Activated T-helper 2 cell treated with anti-CD3 and anti-CD28 coated beads, Interferon-gamma antibody, Interleukin-2, Interleukin-4, amounts not matched to agents 10 μg/mL and 5 μg/mL and 100 μg/mL, durations not matched to agents 14 hours and 24 hours and 36 hours (primary cell): ENCODE data around the gene PLA2G7. TPM values are rescaled to one million over a fixed set of nuclear protein-coding genes. Genes with fewer than 3 reads are reported as not detected.
"Not testable (repeated sequence)": the region's sequence is repeated elsewhere in the genome, so short reads cannot be mapped to it uniquely, and the experiment has no call there.

Source experiments
- DNase-seq: peaks from one replicate; pipeline ENCODE4 v3.0.0; 2021; ENCODE audit warnings: low spot score
- H3K27ac Mint-ChIP-seq: one replicate; pipeline ENCODE4 v1.8.0; 2021; ENCODE audit warnings: mixed read lengths
- H3K27me3 Mint-ChIP-seq: one replicate; pipeline ENCODE4 v1.8.0; 2021; ENCODE audit warnings: low read depth, mixed read lengths
- H3K36me3 Mint-ChIP-seq: one replicate; pipeline ENCODE4 v1.8.0; 2021; ENCODE audit warnings: low read depth, mixed read lengths
- H3K4me1 Mint-ChIP-seq: one replicate; pipeline ENCODE4 v1.8.0; 2021; ENCODE audit warnings: low read depth, mixed read lengths
- H3K4me3 Mint-ChIP-seq: one replicate; pipeline ENCODE4 v1.8.0; 2021; ENCODE audit warnings: low read depth, mild to moderate bottlenecking, moderate library complexity, mixed read lengths
- H3K9me3 Mint-ChIP-seq: one replicate; pipeline ENCODE4 v1.8.0; 2021; ENCODE audit warnings: mixed read lengths
- intact Hi-C: fragments of 100-400 bp; cut with micrococcal nuclease; formaldehyde crosslinking; loops from one replicate; pipeline ENCODE4 v1.15.1; 2023
- total RNA-seq: library from RNA; stranded (reverse); gene quantifications from 2 replicates; pipeline ENCODE4 v1.2.3, GENCODE V29; 2022

Gene PLA2G7
- total RNA-seq, 1 donor from 2014 or later: not detected

DNA sequence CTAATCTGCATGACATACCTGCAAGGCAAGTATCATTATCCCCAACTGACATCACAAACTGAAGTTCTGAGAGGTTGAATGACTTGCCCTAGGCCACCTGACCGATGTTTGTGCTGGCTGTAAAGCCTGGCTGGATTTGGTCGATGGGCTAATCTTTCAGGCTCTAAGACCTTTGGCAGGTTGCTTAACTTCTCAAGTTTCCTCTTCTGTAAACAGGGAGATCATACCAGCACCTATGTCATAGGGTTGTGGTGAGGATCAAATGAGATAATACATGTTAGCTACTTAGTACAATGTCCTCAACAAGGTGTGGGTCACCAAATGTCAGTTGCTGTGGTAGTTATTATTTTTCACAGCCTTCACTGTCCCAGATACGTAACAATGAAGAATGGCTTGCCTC lies 25.8 kb upstream of the PLA2G7 start:
- peaks cover 2% of the 10 kb centered on the region for H3K27me3 Mint-ChIP-seq
- intact Hi-C loops: no loop called here
- H3K4me1 Mint-ChIP-seq: no peaks in the 10 kb centered on the region
- no peak overlapping the region for H3K27ac Mint-ChIP-seq
- no peak for DNase-seq
- no peaks in the 10 kb centered on the region for H3K36me3 Mint-ChIP-seq
- no peak overlapping the region for H3K4me3 Mint-ChIP-seq
- no peaks in the 10 kb centered on the region for H3K9me3 Mint-ChIP-seq

- H3K27ac Mint-ChIP-seq: no peak overlapping the region
- no peaks in the 10 kb centered on the region for H3K9me3 Mint-ChIP-seq
- no peaks in the 10 kb centered on the region for H3K27me3 Mint-ChIP-seq
- H3K4me3 Mint-ChIP-seq: no peak overlapping the region
- no peaks in the 10 kb centered on the region for H3K4me1 Mint-ChIP-seq
- H3K36me3 Mint-ChIP-seq: no peaks in the 10 kb centered on the region
- DNase-seq: no peak
- intact Hi-C loops: no loop called here
Measured at GRCh38 chr6:46758960-46759753, 24.0 kb upstream of the PLA2G7 start.

GRCh38 chr6:46757214-46757596 lies 22.0 kb upstream of the PLA2G7 start:
- H3K9me3 Mint-ChIP-seq: no peaks in the 10 kb centered on the region
- no peaks in the 10 kb centered on the region for H3K4me1 Mint-ChIP-seq
- intact Hi-C loops: no loop called here
- no peak overlapping the region for H3K27ac Mint-ChIP-seq
- no peaks in the 10 kb centered on the region for H3K27me3 Mint-ChIP-seq
- H3K4me3 Mint-ChIP-seq: no peak overlapping the region
- H3K36me3 Mint-ChIP-seq: no peaks in the 10 kb centered on the region
- DNase-seq: no peak

GRCh38 chr6:46756469-46757213 lies 21.5 kb upstream of the PLA2G7 start:
- no peak overlapping the region for H3K27ac Mint-ChIP-seq
- intact Hi-C loops: no loop called here

DNA sequence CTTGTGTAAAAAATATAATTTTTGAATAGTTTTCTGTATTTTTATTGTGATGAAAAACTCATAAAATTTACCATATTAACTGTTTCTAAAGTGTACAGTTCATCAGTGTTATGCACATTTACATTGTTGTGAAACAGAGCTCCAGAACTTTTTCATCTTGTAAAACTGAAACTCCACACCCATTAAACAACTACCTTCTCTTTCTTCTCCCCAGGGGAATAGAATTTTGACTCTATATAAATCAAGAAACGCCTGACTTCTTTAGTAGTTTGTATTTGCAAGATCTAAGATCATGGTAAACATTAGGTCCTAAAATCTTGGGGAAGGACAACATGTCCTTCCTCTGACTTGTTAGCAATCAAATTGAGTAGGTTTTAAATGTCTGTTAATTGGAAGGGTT lies 20.7 kb upstream of the PLA2G7 start:
- H3K4me1 Mint-ChIP-seq: no peaks in the 10 kb centered on the region
- H3K27me3 Mint-ChIP-seq: no peaks in the 10 kb centered on the region
- H3K4me3 Mint-ChIP-seq: no peak overlapping the region
- H3K9me3 Mint-ChIP-seq: no peaks in the 10 kb centered on the region
- DNase-seq: no peak
- no peaks in the 10 kb centered on the region for H3K36me3 Mint-ChIP-seq
- no peak overlapping the region for H3K27ac Mint-ChIP-seq
- intact Hi-C loops: no loop called here

More at GRCh38 chr6:46756469-46757213, 21.5 kb upstream of the PLA2G7 start:
- no peaks in the 10 kb centered on the region for H3K9me3 Mint-ChIP-seq
- H3K36me3 Mint-ChIP-seq: no peaks in the 10 kb centered on the region
- H3K4me1 Mint-ChIP-seq: no peaks in the 10 kb centered on the region
- no peaks in the 10 kb centered on the region for H3K27me3 Mint-ChIP-seq
- DNase-seq: no peak
- no peak overlapping the region for H3K4me3 Mint-ChIP-seq

DNA sequence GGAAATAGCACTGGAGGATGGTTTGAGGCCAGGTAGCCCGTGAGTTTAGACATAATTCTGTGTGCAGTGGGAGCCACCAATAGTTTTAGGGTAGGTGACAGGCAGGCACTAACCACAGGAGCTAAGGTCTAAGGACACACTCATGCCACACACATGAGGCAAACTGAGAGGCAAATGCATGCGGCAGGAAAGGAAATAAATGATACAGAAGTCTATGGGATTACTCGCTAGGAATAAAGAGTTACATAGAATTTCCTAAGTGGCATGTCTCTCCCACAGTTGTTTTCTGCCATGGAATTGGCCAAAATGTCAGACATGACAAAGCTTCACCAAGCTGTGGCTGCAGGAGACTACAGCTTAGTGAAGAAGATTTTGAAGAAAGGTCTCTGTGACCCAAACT lies 16.5 kb upstream of the PLA2G7 start:
- H3K4me3 Mint-ChIP-seq: no peak overlapping the region
- no peaks in the 10 kb centered on the region for H3K9me3 Mint-ChIP-seq
- H3K27ac Mint-ChIP-seq: no peak overlapping the region
- no peaks in the 10 kb centered on the region for H3K36me3 Mint-ChIP-seq
- no peak for DNase-seq
- H3K4me1 Mint-ChIP-seq: no peaks in the 10 kb centered on the region
- intact Hi-C loops: no loop called here
- H3K27me3 Mint-ChIP-seq: peaks cover 3% of the 10 kb centered on the region

DNA sequence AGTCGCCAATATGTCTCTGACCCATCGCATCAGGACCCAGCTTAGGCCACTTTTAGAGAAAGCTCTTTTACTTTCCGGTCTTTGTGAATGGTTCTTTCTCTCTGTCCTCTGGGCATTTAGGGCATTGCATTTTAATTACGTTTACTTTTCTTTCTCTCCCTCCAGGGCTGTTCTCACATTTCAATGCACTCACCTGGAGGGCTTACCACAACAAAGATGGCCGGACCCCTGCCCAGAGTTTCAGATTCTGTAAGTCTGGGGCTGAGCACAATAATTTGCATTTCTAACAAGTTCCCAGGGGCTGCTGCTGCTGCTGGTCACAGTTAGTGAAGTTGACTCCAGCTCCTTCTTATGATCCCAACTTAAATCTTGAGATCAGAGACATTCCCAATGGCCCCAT lies 14.6 kb upstream of the PLA2G7 start:
- Mint-ChIP-seq H3K9me3 (no peaks in the 10 kb centered on the region), H3K27me3 (peaks cover 3% of the 10 kb centered on the region), H3K36me3 (no peaks in the 10 kb centered on the region), H3K4me1 (no peaks in the 10 kb centered on the region), H3K27ac (no peak overlapping the region), H3K4me3 (no peak overlapping the region)
- DNase-seq: no peak
- intact Hi-C loops: no loop called here

DNA sequence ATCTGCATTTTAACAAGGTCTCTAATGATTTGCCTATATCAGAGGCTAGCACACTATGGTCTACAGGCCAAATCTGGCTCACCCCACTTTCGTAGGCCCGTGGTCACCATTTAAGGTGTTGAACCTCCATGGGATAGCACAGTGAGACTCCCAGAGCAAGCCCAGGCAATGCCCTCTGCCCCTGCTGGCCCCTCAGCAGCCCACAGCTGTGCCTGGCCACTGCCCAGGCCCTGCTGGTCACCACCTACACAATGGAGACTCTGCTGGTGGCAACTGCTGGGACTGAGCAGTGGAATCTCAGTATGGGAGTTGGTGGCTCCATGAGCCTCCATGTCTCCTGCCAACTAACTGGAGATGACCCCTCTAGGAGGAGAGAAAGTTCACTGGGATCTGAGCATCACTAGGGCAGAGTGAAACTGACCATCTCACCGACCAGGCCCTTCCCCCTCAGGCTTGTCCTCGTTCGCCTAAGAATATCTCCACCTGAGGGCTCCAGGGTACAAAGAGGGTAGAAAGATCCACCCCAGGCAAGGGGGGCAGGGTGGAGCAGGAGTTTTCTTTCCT lies 13.8 kb upstream of the PLA2G7 start:
- Mint-ChIP-seq H3K9me3 (no peaks in the 10 kb centered on the region), H3K4me3 (no peak overlapping the region), H3K4me1 (no peaks in the 10 kb centered on the region), H3K27ac (no peak overlapping the region), H3K36me3 (no peaks in the 10 kb centered on the region), H3K27me3 (peaks cover 3% of the 10 kb centered on the region)
- DNase-seq: no peak
- intact Hi-C loops: no loop called here

DNA sequence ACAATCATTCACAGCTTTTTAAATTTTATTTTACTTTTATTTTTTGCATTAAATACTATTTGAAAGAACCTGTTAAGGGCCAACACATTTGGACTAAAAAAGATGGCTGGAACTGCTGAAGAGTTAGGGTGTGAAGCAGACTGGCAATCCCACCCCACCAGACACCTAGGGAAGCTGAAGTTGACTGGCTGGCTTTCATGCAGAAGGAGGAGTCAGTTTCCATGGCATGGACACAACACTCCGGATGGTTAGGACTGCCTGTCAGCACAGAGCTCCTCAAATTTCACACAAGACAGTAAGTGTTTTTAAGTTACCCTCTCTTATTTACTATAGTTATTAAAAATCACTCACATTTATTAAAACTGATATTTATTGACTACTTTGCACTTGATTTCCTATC lies 11.5 kb upstream of the PLA2G7 start, which contains the start of gene ANKRD66:
Gene ANKRD66, plus strand, starts transcription at position 238 of the 400 bp plus-strand sequence. CDS start 5,016 bp downstream, outside the sequence.
- Mint-ChIP-seq H3K27ac (no peak within 1 kb of the TSS), H3K4me1 (no peaks in the 10 kb centered on the region)
- intact Hi-C loops: no loop called here

GRCh38 chr6:46745973-46746372 lies 10.8 kb upstream of the PLA2G7 start:
- Mint-ChIP-seq H3K9me3 (no peaks in the 10 kb centered on the region), H3K27ac (no peak overlapping the region), H3K4me3 (no peak overlapping the region), H3K36me3 (no peaks in the 10 kb centered on the region), H3K27me3 (peaks cover 3% of the 10 kb centered on the region), H3K4me1 (no peaks in the 10 kb centered on the region)
- no peak for DNase-seq
- intact Hi-C loops: no loop called here

More for the DNA sequence above, 11.5 kb upstream of the PLA2G7 start, which contains the start of gene ANKRD66:
- no peak for DNase-seq
- Mint-ChIP-seq H3K9me3 (no peaks in the 10 kb centered on the region), H3K4me3 (no peak within 1 kb of the TSS), H3K36me3 (no peaks in the 10 kb centered on the region), H3K27me3 (peaks cover 3% of the 10 kb centered on the region)

DNA sequence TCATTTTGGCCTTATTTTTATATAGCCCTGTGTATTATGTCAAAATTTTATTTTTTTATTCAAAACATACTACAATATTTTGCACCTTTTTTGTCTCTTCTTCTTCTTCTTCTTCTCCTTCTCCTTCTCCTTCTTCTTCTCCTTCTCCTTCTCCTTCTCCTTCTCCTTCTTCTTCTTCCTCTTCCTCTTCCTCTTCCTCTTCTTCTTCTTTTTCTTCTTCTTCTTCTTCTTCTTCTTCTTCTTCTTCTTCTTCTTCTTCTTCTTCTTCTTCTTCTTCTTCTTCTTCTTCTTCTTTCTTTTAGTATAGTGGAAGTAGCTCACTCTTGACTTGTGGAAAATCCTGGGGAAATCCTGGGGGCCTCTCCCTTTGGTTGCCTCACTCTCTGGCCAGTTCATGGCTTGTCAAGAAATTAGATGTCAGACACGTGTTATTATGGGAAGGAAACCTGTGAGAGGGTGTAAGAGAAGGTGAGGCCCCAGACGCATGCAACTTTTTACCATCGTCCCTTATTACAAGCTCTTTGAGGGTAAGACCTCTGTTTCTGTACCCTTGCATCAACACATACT lies 9.1 kb upstream of the PLA2G7 start:
- H3K27me3 Mint-ChIP-seq, H3K9me3 Mint-ChIP-seq, DNase-seq, H3K4me3 Mint-ChIP-seq, intact Hi-C loops, H3K36me3 Mint-ChIP-seq, H3K27ac Mint-ChIP-seq, H3K4me1 Mint-ChIP-seq: not testable (repeated sequence)

GRCh38 chr6:46743425-46744158 lies 8.4 kb upstream of the PLA2G7 start:
- no peaks in the 10 kb centered on the region for H3K9me3 Mint-ChIP-seq
- no peak overlapping the region for H3K4me3 Mint-ChIP-seq
- no peaks in the 10 kb centered on the region for H3K4me1 Mint-ChIP-seq
- no peak overlapping the region for H3K27ac Mint-ChIP-seq
- H3K36me3 Mint-ChIP-seq: no peaks in the 10 kb centered on the region
- H3K27me3 Mint-ChIP-seq: peaks cover 4% of the 10 kb centered on the region
- DNase-seq: no peak
- intact Hi-C loops: no loop called here
